ENCODE data around the gene AP3M1. TPM values are rescaled to one million over a fixed set of nuclear protein-coding genes. Genes with fewer than 3 reads are reported as not detected.

The AP3M1 gene
- total RNA-seq, 1 donor from 2014 or later = 33.7 TPM

Other genes with a start within 250 kb of the AP3M1 start
- 29.0 TPM for gene PLAU, start 239.7 kb downstream of the AP3M1 start, total RNA-seq
- gene VCL, start 152.7 kb downstream of the AP3M1 start, total RNA-seq = 106 TPM
- gene ADK, start 393 bp upstream of the AP3M1 start, total RNA-seq = 40.2 TPM

Measured in lower lobe of right lung (tissue), 1 donor.